ENCODE results near the gene MCC.

The MCC gene

DNA sequence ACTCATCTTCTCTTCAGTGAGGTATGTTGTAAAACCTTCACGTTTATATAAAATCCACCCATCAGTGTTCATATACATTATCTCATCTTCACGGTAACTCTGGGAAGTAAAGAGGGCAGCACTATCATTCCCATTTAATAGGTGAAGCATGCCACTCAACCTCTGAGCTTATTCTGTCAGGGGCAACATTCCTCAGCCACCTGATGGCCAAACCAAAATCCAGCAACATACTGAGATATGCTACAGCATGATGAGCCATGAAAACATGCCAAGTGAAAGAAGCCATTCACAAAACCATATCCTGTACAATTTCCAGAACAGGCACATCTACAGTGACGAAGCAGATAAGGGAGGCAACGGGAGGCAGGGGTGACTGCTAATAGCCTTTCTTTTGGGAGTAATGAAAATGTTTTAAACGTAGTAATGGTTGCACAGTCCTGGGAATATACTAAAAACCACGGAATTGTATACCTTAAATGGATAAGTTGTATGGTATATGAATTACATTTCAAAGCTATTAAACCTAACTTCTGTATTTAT is 220.8 kb downstream of the MCC start:
- DNase-seq: no peak

DNA sequence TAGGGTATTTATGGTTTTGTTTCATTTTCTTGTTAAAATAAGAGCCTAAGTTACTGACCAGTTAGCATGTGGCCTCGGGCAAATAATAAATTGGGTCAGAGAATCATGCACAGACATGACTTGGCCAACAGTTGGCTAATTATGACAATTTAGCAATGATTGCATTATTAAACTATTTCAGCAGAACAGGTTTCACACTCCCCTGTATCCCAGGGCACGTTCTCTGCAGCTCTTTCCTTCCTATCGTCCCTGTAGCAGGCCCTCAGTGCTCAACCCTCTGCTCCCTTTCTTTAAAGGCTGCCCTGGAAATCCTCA is 221.4 kb downstream of the MCC start:
- no peak for DNase-seq

DNA sequence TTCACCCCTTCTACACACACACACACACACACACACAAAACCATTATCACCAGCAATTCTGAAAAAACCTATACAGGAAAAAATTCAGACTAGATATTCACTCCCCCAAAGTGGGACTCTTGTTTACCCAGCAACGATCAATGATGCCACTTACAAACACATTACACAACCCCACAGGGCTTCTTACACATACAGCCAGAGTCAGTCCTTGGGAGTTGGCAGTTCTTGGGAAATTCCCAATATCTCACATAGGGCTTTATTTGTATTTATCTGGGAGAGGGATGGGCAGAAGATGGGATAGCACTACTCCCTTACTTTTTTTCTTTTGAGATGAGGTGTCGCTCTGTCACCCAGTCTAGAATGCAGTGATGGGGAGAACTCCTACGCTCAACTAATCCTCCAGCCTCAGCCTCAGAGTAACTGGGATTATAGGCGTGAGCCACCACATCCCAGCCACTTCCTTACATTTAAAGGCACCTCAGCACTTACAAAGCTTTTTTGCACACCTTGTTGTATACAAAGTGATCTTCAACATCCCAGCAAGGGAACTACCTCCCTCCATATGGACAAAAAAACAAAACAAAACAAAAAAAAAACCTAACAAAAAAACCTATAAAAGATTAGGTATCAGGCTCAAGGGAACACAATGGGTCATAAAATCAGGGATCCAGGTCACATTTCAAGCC is 221.9 kb downstream of the MCC start:
- DNase-seq: no peak

DNA sequence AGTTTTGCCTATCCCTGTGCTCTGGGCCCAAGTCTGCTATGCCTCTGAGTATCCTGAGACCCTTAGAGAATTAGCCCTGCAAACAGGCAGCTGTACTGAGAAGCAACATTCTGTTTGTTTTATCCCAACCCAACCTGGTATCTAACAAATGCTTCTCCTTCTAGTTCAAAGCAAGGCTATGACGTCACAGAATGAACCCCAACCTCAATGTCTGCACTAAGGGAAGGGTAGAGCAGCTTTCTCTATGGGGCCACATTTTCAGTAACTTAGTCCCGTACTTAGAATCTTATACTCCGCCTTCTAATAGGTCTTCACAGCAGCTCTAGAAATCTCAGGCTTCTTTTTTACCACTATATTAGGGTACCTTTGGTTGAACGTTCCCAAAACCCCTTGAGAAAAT is 223.1 kb downstream of the MCC start:
- DNase-seq: no peak

DNA sequence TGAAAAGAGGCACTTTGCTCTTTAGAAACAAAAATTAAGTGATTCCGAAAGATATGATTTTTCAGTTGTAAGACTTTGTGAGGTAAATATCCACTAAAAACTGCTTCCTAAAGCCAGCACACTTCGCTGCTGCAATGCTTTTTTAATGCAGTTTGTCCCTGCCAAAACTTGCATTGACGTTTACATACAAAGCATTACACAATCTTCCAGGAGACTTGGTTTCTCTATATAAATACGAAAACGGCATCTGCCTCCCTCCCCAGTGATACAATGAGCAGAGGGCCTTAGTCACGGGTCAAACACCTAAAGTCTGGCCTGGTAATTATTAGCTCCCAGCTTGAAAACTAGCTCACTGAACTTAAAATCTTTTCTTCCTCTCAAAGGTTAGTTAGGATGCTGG is 224.2 kb downstream of the MCC start:
- no peak for DNase-seq

DNA sequence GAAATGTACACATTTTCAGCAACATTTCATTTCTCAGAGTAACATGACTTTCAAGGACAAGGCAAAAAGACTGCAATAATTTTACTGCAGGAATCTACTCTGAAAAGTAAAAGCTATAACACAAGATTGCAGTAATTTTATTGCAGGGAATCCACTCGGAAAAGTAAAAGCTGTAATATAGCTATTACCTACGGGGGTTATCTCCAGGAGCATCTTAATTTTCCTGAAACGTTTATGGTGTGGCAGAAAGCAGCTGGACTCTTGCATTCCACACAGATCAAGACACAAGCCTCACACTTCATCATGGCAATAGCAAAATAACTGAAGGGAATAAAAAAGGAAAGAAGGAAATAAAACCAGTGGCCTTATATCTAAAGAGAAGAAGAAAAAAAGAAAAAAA is 224.7 kb downstream of the MCC start:
- DNase-seq: no peak

DNA sequence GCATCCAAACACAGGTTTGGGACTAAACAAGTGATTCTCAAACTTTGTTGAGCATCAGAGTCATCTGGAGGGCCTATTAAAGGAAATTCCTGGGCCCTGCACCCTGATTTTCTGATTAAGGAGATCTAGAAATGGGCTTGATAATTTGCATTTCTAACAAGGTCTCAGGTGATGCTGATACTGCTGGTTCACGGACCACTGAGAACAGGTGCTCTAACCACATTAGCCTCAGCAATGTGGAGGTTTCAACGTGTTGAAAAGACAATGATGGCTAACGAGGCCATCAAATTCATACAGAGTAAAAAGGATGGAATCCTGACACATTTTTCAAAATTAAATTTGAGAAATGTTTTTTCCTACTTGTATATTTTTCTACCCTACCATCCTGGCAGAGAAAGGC is 225.6 kb downstream of the MCC start:
- DNase-seq: no peak

DNA sequence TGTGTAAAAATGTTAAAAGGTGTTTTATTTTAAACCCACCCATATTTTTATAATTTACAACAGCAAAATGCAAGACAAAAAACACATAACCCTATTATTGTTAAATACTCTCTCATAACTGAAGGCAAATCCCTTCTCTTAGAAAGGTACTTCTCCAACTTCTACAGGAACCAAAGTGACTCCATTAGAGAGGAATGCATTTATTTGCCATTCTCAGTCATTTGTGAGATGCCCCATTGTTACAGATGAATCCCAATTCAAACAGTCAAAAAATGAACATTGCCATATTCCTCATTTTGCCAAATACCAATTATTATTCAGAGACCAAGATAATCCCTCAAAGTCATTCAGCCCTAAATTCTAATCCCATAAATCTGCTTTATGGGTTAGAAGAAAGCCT is 229.2 kb downstream of the MCC start:
- DNase-seq: no peak

DNA sequence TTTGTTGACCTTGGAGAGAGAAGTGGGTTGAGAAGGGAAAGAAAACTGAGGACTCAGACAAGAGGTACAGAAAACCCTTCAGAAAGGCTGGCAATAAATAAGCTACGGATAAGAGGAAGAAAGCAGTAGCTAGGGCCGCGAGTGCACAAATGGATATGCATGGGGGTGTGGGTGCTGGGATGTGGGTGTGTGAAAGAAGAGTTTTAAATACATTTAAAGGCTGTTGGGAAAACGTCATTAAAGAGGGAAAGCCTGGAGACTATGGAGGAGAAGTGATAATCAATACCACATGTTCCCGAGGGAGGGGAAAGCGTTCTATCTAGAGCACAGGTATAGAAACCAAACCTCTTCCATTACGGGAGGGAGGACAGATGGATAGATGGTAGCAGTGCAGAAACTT is 230.7 kb downstream of the MCC start:
- DNase-seq: no peak

DNA sequence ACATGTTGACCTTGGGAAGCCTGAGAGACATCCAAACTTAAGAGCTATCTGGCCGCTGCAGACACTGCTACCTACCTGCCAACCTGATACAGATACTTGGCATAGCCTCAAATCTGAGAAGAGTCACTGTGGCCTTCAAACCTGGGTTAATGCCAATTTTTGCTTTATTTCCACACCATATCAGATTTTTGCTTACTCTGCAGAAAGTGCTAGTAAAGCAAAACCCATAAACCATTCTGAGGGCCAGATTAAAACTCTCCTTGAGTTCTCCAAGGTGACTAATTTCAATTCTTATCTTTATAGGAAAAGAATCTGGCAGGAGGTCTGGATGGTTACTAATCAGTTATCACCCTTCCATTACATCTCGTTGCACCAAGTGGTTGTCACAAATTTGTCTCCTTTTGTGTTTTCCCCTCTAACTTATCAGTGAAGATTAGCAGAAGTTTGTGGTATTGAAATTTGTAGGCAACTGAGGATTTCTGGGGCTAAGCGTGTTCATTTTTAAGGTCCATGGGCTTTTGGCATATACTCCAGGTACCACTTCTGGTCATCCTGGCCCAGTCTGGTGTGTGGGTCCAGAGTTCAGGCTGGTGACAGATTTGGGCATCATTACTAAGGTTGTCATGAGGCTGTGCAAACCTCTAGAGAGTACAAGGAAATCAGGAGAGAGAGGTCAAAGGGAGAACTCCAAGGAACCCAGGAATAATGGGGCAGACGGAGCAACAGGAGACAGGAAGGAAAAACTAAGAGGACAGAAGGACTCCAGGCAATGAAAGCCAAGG is 231.4 kb downstream of the MCC start:
- no peak for DNase-seq

DNA sequence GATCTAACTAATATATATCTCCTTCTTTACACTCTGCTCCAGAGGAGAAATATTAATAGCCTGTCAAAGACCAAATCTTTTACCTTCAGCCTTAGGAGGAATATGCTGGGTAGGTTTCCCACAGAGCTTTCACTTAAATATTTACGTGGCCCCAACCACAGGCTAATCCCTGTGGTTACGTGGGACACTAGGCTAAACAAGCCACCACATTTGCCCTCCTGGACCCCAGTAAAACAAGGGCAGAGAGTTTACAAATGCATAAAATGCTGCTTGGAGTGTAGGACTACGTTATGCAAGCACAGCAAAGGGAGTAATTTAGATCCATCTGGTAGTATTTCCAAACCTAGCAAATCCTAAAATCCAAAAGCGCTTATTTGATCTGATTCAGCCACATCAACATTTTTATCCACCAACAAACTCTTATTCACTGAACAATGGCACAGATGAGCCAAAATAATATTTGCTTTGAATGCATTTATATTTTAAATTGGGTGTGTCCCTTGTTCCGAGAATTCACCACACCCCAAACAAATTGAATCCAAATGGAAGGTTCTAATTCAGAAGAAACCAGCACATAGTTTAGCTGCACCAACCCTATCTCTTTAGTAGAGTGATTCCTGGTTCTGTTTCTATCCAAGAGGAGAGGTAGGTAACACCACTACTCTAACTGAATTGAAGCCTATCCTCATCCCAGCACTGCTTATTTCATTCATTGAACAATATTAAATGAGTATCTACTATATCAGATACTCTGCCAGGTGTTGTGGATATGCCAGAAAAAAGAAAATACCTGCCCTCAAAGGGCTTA is 232.5 kb downstream of the MCC start:
- no peak for DNase-seq

DNA sequence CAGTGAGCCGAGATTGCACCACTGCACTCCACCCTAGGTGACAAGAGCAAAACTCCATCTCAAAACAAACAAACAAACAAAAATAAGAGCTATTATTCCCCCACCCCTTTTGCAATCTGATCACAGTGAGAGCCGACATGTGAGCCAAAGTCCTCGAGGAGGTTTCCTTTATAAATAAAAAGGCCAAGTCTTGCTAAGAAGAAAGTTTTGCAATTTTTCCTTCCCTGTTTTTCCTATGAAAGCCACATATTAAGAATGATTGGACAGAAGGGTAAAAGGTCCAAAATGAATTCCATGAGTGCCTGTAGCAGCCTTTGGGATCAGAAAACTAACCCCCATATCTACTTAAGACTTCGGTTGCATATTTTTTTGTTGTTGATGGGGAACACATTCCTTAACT is 233.1 kb downstream of the MCC start:
- DNase-seq: no peak

DNA sequence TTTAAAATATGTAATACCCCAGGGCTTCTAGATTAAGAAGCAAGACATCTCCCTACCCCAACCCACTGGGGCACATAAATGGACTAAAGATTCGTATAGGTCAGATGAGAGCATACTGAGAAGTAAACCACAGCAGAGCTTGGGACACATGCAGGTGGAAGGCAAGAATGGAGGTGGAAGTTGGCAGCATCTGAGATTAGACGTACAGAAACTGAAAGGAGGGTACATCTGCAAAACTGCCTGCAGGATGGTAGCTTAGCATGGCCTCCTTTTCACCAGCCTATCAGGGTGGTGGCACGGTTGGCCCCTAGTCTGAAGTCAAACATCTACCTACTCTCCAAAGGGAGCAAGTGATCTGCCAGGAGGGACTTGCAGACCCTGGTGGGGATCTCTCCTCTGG is 235.2 kb downstream of the MCC start:
- no peak for DNase-seq

DNA sequence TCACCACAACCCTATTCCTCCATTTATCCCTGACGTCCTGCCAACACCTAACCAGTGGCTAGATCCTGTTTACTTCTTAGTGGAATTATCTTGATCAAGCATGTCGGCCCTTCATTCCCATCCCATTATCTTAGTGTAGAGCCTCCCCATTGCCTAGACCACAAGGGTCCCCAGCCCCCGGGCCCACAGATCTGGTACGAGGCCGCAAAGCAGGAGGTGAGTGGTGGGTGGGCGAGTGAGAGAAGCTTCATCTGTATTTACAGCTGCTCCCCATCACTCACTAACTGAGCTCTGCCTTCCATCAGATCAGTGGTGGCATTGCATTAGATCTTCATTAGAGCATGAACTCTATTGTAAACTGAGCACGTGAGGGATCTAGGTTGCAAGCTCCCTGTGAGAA is 236.2 kb downstream of the MCC start:
- DNase-seq: no peak

DNA sequence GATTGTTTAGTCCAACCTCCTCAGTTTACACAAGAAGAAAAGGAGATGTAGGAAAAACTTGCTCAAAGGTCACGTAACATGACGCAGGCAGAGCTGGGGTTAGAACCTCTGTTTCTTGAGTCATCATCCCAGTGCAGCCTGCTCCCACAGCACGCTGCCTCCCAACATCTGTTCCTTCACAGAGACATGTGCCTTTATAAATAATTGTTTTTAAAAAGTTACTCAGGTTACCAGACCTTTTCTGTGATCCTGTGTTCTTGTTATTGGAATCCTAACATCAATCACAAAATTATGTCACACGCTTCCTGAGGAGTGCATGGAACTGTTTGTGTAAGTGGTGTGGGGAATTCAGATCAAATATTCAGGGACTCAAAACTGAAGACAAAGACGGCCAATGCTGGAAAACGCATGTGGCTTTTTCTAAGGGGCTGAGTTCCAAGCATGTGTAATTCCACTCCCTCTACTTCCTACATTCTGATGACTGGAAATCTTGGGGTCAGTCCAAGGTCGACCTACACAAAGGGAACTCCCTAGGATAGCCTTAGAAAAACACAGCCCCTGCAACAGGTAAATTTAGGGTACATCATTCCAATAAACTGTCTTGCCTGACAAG is 237.8 kb downstream of the MCC start:
- no peak for DNase-seq

DNA sequence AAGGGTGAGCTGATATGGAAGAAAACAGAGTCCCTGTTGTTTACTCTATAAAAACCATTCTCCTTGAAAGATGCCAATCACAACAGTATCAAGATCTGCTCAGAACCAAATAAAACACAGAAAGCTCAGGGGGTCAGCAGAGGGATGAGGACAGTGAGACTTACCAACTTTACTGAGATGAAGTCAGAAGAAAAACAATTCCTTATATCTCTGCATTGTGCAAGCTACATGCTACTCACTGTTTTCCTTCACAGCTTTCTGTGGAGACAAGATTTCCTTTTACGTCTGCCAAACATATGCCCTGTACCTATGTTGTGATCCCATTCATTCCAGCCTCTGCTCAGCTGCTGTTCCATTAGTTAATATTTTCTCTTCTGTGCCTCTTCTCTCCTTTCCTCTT is 239.0 kb downstream of the MCC start:
- no peak for DNase-seq

DNA sequence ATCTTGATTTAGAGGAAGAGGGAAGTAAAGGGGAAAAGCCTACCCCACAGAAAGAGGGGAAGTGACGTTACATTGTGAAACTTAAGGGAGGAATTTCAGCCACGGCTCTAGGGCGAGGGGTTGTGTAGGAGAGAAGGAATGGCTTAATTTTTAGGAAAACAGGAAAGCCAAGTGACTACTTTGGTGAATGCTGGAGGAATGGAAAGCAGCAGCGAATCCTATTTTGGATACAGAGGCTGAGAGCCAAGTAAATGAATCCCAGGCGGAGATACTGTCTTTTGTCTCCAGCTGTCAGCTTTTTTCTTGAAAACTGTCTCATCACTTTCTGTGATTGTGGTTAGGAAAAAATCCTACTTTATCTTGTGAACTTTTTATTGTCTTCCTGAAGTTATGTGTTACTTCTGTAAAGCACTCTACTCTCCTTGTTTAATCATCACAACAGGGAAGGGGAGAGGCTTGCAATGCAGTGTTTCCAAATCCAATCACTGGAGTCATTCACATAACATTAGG is 241.8 kb downstream of the MCC start:
- DNase-seq: no peak

DNA sequence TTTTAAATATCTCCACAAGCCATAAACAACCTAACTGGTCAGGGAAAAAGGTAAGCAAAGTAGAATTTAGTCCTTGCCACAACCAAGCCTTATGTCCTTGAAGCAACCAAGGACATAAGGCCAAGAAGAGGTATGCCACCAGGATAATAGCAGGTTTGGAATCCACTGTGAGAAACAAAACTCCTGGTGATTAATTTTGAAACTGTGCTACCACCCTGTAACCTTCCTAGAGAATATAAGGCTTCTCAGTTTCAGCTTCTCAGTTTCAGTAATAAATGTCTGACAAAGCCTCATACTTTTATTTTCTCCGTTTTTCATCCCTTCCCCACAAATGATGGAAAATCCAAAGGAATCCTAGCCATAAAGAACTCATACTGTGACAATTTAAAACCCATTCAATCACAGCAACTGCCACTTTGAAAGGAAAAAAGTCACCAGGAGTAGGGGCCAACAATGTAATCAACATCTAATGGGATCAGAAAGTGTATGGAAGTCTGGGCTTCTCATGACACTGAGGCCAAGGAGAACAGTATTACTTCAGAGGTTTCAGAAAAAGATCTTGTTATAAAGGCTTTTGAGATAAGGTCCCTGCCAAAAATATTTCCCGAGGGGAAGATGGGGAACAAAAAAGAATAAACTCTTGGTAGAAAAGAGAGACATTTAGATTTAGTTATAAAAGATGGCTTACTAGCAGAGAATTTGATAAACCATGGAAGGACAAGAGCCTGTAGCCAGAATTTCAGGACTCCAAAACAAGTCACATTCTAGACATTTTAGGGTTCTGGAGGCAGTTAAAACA is 242.6 kb downstream of the MCC start:
- no peak for DNase-seq

DNA sequence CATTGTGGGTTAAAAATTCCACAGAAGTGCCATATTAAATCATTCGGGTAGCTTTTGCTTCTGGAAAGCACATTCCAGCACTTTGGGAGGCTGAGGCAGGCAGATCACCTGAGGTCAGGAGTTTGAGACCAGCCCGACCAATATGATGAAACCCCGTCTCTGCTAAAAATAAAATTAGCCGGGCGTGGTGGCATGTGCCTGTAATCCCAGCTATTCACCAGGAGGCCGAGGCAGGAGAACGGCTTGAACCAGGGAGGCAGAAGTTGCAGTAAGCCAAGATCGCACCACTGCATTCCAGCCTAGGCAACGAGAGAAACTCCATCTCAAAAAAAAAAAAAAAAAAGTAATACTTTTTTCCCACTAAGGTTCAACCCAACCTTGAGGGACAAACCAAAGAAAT is 243.3 kb downstream of the MCC start:
- DNase-seq: no peak

DNA sequence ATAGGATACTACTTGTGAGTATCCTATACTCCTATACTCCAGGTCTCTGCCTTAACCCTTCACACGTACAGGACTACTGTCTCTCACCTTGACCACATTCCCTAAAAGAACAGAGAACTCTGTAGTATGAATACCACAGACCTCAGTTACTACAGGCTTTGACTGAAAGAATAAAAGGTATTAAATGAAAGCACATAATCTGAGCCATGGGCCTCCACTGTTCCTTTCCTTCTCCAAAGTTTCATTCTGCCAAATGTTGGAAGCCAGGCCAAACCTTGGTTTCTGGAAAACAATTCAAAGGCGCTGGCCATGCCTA is 244.9 kb downstream of the MCC start:
- DNase-seq: no peak

DNA sequence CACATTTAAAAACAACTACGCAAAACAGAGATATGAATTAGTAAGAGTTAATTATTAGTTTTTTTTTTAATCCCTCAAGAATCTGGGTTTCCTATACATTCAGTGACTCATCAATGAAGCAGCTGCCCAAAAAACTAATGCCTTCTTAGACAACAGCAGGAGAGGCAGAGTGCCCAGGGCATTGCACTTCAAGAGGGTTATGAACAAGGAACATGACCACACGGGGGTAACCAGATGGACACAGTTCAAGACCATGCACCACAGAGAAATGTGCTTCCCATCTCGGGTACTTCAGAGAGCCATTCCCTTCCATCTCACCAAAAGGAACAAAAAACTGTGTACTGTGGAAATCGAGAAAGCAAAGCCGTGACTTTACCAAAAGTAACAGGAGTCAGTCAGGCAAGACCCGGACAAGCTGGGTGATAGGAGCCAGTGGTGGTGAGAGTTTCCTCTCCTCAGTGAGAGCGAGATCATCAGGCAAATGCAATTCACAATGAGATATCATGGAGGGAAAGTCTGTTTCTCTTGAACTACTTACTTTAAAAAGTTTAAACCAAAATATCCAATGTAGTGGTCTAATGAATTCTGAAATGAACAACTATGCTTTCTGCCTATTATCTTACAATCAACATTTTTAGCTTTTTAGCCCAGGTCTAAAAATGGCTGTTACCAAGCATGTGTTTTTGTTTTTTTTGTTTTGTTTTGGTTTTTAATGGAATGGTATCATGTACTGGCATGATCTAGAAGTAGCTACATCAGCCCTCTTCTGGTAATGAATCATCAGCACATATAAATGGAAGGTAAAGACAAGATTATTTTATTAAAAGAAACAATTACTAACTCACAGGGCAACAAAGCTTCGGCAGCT is 245.5 kb downstream of the MCC start:
- DNase-seq: no peak

Data from retina (tissue), 1 donor.